Smooth muscle cell (in vitro differentiated cells): ENCODE measurements around the gene SPAG16. TPM values are rescaled to one million over a fixed set of nuclear protein-coding genes. Genes with fewer than 3 reads are reported as not detected.

Experiments
- DNase-seq: peaks from one replicate; lab custom pipeline; 2025; ENCODE audit not compliant: unreplicated experiment; lab: John Stamatoyannopoulos, UW
- H2AFZ ChIP-seq: fragments of 200-600 bp; sonication (generic); 2 replicates; pipeline ENCODE4 v1.6.0; 2016; ENCODE audit warnings: antibody characterized with exemption, low read depth, mild to moderate bottlenecking
- H3F3A ChIP-seq: fragments of 200-600 bp; sonication (generic); 2 replicates; pipeline ENCODE4 v1.6.0; 2017; ENCODE audit warnings: antibody characterized with exemption, low read depth
- H3K27ac ChIP-seq: fragments of 200-600 bp; sonication (generic); 2 replicates; pipeline ENCODE4 v1.5.1; 2016; ENCODE audit warnings: low read depth, mild to moderate bottlenecking
- H3K27me3 ChIP-seq: fragments of 200-600 bp; sonication (generic); 2 replicates; pipeline ENCODE4 v1.6.1; 2016; ENCODE audit warnings: low read depth, mild to moderate bottlenecking
- H3K36me3 ChIP-seq: fragments of 200-600 bp; sonication (generic); 2 replicates; pipeline ENCODE4 v1.5.1; 2016; ENCODE audit warnings: low read depth
- H3K4me1 ChIP-seq: fragments of 200-600 bp; sonication (generic); 2 replicates; pipeline ENCODE4 v1.5.1; 2016; ENCODE audit warnings: low read depth
- H3K4me2 ChIP-seq: fragments of 200-600 bp; sonication (generic); 2 replicates; pipeline ENCODE4 v1.6.0; 2016; ENCODE audit warnings: mild to moderate bottlenecking
- H3K4me3 ChIP-seq: fragments of 200-600 bp; sonication (generic); 2 replicates; pipeline ENCODE4 v1.5.1; 2016; ENCODE audit warnings: mild to moderate bottlenecking
- H3K79me2 ChIP-seq: fragments of 200-600 bp; sonication (generic); 2 replicates; pipeline ENCODE4 v1.6.0; 2016; ENCODE audit warnings: low read depth, mild to moderate bottlenecking
- H3K9ac ChIP-seq: fragments of 200-600 bp; sonication (generic); 2 replicates; pipeline ENCODE4 v1.6.0; 2016; ENCODE audit warnings: low read depth
- H3K9me3 ChIP-seq: fragments of 200-600 bp; sonication (generic); replicated peaks from 2 replicates; pipeline ENCODE4 v1.5.1; 2016; ENCODE audit warnings: low read depth
- H4K20me1 ChIP-seq: fragments of 200-600 bp; sonication (generic); 2 replicates; pipeline ENCODE4 v1.6.0; 2016; ENCODE audit warnings: low read depth
- WGBS: methylation state at CpG from one replicate; pipeline ENCODE4 v1.1.7; 2016; ENCODE audit warnings: low lambda C conversion rate; 5-methylcytosine and 5-hydroxymethylcytosine counted together
- polyA plus RNA-seq: library from polyadenylated mRNA; unstranded; fragments of >200 nt; fragmentation: Nextera tagmentation; extraction: Ambion mirVana; gene quantifications from 2 replicates; pipeline ENCODE4 v1.2.1, GENCODE V29; 2016
- total RNA-seq: library from RNA; depleted of rRNA; stranded (reverse); fragments of >200 nt; gene quantifications from 2 replicates; pipeline ENCODE4 v1.2.3, GENCODE V29; 2014
- TF ChIP-seq, protein P1 (sequence below): fragments of 200-600 bp; sonication (generic); IDR thresholded peaks from 2 replicates; pipeline ENCODE4 v1.5.1; 2017; ENCODE audit warnings: borderline replicate concordance, mild to moderate bottlenecking, antibody characterized with exemption; ENCODE audit not compliant: insufficient read depth, poor library complexity, severe bottlenecking

Gene SPAG16
- total and polyA plus RNA-seq, 2 experiments from 2014 or later = 32.1 to 40.6 TPM

DNA sequence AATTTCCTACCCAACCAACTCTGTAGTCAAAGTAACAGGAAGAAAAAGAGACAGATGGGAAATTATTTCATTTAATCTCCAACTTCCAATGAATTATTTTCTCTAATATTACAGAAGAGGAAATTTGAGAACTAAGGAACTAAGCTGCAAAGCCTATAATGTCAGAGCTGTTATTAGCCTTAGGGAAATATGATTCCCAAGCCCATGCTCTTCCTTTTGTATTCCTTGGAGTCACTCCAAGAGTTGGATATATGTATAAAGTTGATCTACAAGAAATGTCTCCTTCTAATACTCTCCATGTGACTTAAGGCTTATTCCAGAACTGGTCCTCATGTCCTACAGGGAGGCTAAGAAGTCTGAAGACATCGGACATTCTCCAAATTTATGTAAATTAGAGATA, 1095.0 kb downstream of the SPAG16 start:
- Histone ChIP-seq H3K4me1 (no peaks in the 10 kb centered on the region), H2AFZ (no peak overlapping the region)

DNA sequence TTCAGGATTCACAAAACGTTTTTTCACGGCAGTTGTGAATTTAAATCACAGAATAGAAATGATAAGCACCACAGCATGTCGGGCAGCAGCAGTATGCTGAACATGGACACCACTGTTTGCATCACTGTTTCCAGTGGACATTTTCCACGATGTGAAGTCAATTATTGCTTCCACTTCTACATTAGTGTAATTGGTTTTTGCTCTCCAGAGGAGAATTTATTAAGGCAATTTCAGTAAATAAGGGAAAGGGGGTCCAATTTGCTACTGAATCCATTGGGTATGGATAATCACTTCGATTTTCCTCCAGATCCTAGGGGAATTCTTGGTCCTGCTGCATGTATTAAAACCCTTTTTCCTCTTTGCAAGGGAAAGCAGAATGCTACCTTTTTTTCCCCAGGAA, 1096.4 kb downstream of the SPAG16 start:
- Histone ChIP-seq H2AFZ (no peak overlapping the region), H3K36me3 (no peaks in the 10 kb centered on the region), H3K4me3 (no peak overlapping the region), H3K9ac (no peak overlapping the region), H3F3A (no peaks in the 10 kb centered on the region), H3K9me3 (no peaks in the 10 kb centered on the region), H3K79me2 (no peaks in the 10 kb centered on the region), H3K27me3 (no peaks in the 10 kb centered on the region), H4K20me1 (no peaks in the 10 kb centered on the region), H3K27ac (no peak overlapping the region), H3K4me2 (no peak overlapping the region), H3K4me1 (no peaks in the 10 kb centered on the region)
- no peak for DNase-seq
- TF ChIP-seq, protein P1, sequence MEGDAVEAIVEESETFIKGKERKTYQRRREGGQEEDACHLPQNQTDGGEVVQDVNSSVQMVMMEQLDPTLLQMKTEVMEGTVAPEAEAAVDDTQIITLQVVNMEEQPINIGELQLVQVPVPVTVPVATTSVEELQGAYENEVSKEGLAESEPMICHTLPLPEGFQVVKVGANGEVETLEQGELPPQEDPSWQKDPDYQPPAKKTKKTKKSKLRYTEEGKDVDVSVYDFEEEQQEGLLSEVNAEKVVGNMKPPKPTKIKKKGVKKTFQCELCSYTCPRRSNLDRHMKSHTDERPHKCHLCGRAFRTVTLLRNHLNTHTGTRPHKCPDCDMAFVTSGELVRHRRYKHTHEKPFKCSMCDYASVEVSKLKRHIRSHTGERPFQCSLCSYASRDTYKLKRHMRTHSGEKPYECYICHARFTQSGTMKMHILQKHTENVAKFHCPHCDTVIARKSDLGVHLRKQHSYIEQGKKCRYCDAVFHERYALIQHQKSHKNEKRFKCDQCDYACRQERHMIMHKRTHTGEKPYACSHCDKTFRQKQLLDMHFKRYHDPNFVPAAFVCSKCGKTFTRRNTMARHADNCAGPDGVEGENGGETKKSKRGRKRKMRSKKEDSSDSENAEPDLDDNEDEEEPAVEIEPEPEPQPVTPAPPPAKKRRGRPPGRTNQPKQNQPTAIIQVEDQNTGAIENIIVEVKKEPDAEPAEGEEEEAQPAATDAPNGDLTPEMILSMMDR = no peak
- 77% methylated on average over 5 of the region's 5 CpGs for WGBS

More for the DNA sequence above, 1095.0 kb downstream of the SPAG16 start:
- TF ChIP-seq, protein P1 = no peak
- Histone ChIP-seq H3F3A (no peaks in the 10 kb centered on the region), H3K4me3 (no peak overlapping the region), H3K9ac (no peak overlapping the region), H3K79me2 (no peaks in the 10 kb centered on the region), H3K36me3 (no peaks in the 10 kb centered on the region), H3K27ac (no peak overlapping the region), H3K4me2 (no peak overlapping the region), H4K20me1 (no peaks in the 10 kb centered on the region), H3K27me3 (no peaks in the 10 kb centered on the region), H3K9me3 (no peaks in the 10 kb centered on the region)
- 95% methylated on average over 1 of the region's 1 CpG for WGBS
- no peak for DNase-seq

DNA sequence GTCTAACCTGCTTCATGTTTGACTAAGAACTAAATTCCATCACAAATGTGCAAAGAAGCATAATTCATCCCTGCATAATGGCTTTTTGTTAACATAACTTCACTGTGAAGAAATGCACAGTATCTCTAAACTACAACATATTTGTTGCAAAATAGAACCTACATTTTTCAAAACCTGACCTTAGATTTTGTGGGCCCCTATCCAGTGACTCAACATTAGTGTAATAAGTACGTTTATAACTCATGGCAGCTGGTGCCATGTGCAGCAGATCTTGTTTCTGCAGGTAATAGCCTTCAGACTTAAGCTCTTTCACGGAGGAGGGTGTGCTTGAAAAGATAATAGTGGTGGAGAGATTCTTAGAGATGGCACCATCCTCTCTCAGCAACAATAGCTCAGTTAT, 1098.0 kb downstream of the SPAG16 start:
- Histone ChIP-seq H3K4me1 (no peaks in the 10 kb centered on the region), H2AFZ (no peak overlapping the region), H3F3A (no peaks in the 10 kb centered on the region), H4K20me1 (no peaks in the 10 kb centered on the region), H3K9ac (no peak overlapping the region), H3K27me3 (no peaks in the 10 kb centered on the region), H3K4me3 (no peak overlapping the region), H3K9me3 (no peaks in the 10 kb centered on the region), H3K79me2 (no peaks in the 10 kb centered on the region), H3K36me3 (no peaks in the 10 kb centered on the region), H3K27ac (no peak overlapping the region), H3K4me2 (no peak overlapping the region)
- 79% methylated on average over 2 of the region's 2 CpGs for WGBS
- no peak for DNase-seq
- TF ChIP-seq, protein P1 = no peak

DNA sequence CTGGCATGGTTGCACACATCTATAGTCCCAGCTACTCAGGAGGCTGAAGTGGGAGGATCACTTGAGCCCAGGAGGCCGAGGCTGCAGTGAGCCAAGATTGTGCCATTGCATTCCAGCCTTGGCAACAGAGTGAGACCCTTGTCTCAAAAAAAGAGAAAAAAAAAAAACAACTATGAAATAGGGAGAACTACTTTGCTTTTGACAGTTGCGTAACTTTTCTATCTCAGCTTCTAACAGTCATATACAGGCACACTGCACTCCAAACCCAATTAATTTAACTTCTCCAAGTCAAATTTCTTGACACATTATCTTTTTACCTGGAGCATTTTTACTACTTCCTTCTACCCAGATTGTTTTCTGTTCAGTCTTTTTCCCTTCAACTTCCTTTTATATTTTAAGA, 1102.5 kb downstream of the SPAG16 start:
- Histone ChIP-seq H3K4me2 (no peak overlapping the region), H2AFZ (no peak overlapping the region), H3K27ac (no peak overlapping the region), H3K36me3 (no peaks in the 10 kb centered on the region), H3F3A (no peaks in the 10 kb centered on the region), H3K9ac (no peak overlapping the region), H3K9me3 (no peaks in the 10 kb centered on the region), H3K4me3 (no peak overlapping the region), H3K4me1 (no peaks in the 10 kb centered on the region), H4K20me1 (no peaks in the 10 kb centered on the region), H3K79me2 (no peaks in the 10 kb centered on the region), H3K27me3 (no peaks in the 10 kb centered on the region)
- 90% methylated on average over 2 of the region's 2 CpGs for WGBS
- TF ChIP-seq, protein P1 = no peak
- no peak for DNase-seq
